ENCODE data around the gene SLC38A8. TPM values are rescaled to one million over a fixed set of nuclear protein-coding genes. Genes with fewer than 3 reads are reported as not detected.

SLC38A8 gene
- total RNA-seq, 2 experiments from 2014 or later = not detected

DNA sequence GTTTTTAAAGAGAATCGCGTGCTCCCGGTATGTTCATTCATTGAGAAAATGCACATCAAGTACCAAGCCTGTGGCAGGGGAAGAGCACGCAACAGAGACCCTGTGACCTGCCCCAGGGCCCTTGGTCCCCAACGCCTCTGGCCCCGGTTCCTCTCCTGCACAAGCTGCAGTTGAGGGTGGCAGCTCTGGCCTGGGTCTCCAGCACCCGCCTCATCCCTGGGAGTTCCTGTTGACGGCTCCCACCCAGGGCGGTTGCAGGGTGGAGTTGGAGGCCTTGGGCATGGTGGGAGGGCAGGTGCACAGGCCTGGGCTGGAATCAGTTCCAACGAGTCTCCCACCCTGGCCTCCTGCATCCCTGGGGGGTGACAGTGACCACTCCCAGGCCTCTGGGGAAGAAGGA is 69.5 kb downstream of the SLC38A8 start:
- CTCF ChIA-PET = no interaction called here

DNA sequence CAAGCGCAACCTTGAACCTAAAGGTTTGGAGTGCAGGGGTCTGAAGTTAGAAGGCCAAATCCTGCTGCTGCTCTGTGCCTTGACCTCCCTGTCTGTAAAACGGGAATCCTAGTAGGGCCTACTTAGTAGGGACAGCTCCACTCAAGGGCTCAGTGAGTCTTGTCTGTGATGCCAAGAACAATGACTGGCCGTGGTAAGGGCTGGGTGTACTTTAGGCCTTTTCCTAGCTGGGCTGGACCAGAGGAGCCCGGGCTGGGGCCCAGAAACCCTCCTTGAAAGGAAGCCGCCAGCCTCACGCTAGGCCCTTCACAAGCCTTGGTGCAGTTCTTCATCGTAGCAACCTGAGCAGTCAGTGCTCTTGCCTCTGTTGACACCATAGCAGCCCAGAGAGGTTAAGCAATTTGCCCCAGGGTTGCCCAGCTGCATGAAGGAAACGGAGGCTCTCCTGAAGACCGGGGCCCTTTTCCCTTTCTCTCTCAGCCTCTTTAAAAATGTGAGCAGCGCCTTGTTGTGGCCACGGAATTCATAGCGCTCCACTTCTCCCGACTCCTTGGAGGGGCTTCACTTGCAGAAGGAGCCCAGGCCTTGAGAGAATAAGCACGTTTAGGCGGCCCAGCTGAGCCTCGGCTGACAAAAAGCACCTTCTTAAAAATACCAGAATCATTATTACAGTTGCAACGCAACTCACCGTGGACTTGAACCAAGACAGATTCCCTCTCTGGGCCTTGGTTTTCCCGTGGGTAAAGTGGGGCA is 70.2 kb downstream of the SLC38A8 start:
- Histone ChIP-seq H3K4me1 (ENCODE audit: insufficient read depth, low read length) (no peaks in the 10 kb centered on the region), H3K9me3 (ENCODE audit: control insufficient read depth in 1 of 2, insufficient read depth in 1 of 2, low read length in 2 of 2) (peaks cover 0 to 16% of the 10 kb centered on the region in 2 experiments), H3K27me3 (ENCODE audit: control insufficient read depth in 1 of 2, insufficient read depth in 2 of 2, low read length in 2 of 2) (peaks cover 12 to 28% of the 10 kb centered on the region in 2 experiments), H3K4me3 (ENCODE audit: low read length) (no peak overlapping the region), H3K36me3 (ENCODE audit: insufficient read depth, low read length) (no peaks in the 10 kb centered on the region), H3K27ac (ENCODE audit: low read depth in 1 of 2, low read length in 2 of 2) (no peak overlapping the region)
- DNase-seq (no peak), ATAC-seq (ENCODE audit: poor library complexity) (no peak)
- no peak overlapping the region for H3K27ac Mint-ChIP-seq
- TF ChIP-seq, protein P1, sequence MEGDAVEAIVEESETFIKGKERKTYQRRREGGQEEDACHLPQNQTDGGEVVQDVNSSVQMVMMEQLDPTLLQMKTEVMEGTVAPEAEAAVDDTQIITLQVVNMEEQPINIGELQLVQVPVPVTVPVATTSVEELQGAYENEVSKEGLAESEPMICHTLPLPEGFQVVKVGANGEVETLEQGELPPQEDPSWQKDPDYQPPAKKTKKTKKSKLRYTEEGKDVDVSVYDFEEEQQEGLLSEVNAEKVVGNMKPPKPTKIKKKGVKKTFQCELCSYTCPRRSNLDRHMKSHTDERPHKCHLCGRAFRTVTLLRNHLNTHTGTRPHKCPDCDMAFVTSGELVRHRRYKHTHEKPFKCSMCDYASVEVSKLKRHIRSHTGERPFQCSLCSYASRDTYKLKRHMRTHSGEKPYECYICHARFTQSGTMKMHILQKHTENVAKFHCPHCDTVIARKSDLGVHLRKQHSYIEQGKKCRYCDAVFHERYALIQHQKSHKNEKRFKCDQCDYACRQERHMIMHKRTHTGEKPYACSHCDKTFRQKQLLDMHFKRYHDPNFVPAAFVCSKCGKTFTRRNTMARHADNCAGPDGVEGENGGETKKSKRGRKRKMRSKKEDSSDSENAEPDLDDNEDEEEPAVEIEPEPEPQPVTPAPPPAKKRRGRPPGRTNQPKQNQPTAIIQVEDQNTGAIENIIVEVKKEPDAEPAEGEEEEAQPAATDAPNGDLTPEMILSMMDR (IDR thresholded peaks at IDR 0.05) = no peak
- H3K36me3 Mint-ChIP-seq (ENCODE audit: low read depth) = no peaks in the 10 kb centered on the region
- ChIA-PET CTCF (no interaction called here), POLR2A (no interaction called here)
- no peaks in the 10 kb centered on the region for H3K9me3 Mint-ChIP-seq
- peaks cover 29% of the 10 kb centered on the region for H3K27me3 Mint-ChIP-seq
- intact Hi-C loops (cut with DNase I, micrococcal nuclease) = no loop called here
- H3K4me1 Mint-ChIP-seq (ENCODE audit: low read depth) = no peaks in the 10 kb centered on the region
- no peak overlapping the region for H3K4me3 Mint-ChIP-seq

More for the DNA sequence above, 69.5 kb downstream of the SLC38A8 start:
- Histone ChIP-seq H3K4me3 (ENCODE audit: low read length) (no peak overlapping the region), H3K27me3 (ENCODE audit: control insufficient read depth in 1 of 2, insufficient read depth in 2 of 2, low read length in 2 of 2) (peaks cover 12 to 23% of the 10 kb centered on the region in 2 experiments), H3K36me3 (ENCODE audit: insufficient read depth, low read length) (no peaks in the 10 kb centered on the region), H3K27ac (ENCODE audit: low read depth in 1 of 2, low read length in 2 of 2) (no peak overlapping the region), H3K4me1 (ENCODE audit: insufficient read depth, low read length) (no peaks in the 10 kb centered on the region), H3K9me3 (ENCODE audit: control insufficient read depth in 1 of 2, insufficient read depth in 1 of 2, low read length in 2 of 2) (peaks cover 1 to 19% of the 10 kb centered on the region in 2 experiments)
- Mint-ChIP-seq H3K9me3 (peaks cover 2% of the 10 kb centered on the region), H3K4me1 (ENCODE audit: low read depth) (no peaks in the 10 kb centered on the region), H3K36me3 (ENCODE audit: low read depth) (no peaks in the 10 kb centered on the region), H3K27ac (no peak overlapping the region), H3K27me3 (peaks cover 24% of the 10 kb centered on the region), H3K4me3 (no peak overlapping the region)
- TF ChIP-seq, protein P1 (IDR thresholded peaks at IDR 0.05) = no peak
- no peak for ATAC-seq (ENCODE audit: poor library complexity)
- no peak for DNase-seq
- POLR2A ChIA-PET = interaction anchor here (0.5 kb wide), 1 partner anchor 631 kb away, joined by 3 read pairs; no protein-coding TSS in a partner anchor
- intact Hi-C loops (cut with DNase I, micrococcal nuclease) = no loop called here

DNA sequence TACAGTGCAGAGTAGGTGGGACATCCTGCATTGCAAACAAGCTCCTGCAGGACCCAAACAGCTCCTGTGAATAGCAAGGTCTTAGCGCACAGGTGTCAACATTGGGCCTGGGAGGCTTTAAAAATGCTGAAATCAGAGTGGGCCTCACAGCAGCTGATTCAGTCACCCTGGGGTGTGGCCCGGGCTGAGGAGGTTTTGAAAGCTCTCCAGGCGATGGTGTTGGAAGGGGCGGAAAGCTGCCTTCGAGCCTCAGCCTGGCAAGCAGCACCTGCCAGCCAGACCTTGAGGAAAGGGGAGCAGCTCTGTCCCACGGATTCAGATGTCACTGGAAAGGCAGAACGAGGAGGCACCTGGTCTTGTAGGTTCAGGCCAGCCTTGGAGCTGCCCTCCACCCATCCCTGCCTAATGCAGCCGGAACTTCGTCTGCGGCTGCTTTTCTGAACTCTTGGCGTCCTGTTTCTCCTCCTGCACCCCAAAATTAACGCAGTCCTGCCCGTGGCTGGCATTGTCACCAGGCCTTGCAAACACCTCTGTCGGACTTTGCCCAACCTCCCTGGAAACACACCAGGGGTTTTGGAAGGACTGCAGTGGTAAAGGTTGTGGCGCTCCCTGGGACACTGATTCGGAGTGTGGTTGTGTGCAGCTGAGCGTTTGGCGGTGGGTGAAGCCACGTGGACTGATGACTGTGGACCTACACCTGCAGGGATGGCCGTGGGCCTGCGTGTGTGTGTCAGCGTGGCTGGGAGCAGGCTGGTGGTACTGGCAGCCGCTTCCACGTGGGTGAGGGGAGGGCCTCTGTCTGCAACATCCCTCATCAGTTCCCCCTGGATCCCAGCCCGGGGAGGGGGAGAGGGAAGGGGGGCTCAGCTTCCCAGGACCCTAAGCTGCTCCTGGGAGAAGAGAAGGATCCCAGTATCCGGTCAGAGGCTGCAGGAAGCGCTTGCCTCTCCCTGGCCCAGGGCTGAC is 71.1 kb downstream of the SLC38A8 start:
- H3K27me3 Mint-ChIP-seq = peaks cover 32% of the 10 kb centered on the region
- CTCF ChIA-PET = no interaction called here
- DNase-seq (no peak), ATAC-seq (ENCODE audit: poor library complexity) (no peak)
- H3K36me3 Mint-ChIP-seq (ENCODE audit: low read depth) = no peaks in the 10 kb centered on the region
- Histone ChIP-seq H3K9me3 (ENCODE audit: control insufficient read depth in 1 of 2, insufficient read depth in 1 of 2, low read length in 2 of 2) (peaks cover 0 to 11% of the 10 kb centered on the region in 2 experiments), H3K36me3 (ENCODE audit: insufficient read depth, low read length) (no peaks in the 10 kb centered on the region), H3K4me1 (ENCODE audit: insufficient read depth, low read length) (no peaks in the 10 kb centered on the region), H3K4me3 (ENCODE audit: low read length) (no peak overlapping the region), H3K27ac (ENCODE audit: low read depth in 1 of 2, low read length in 2 of 2) (no peak overlapping the region), H3K27me3 (ENCODE audit: control insufficient read depth in 1 of 2, insufficient read depth in 2 of 2, low read length in 2 of 2) (peaks cover 12 to 28% of the 10 kb centered on the region in 2 experiments)
- POLR2A ChIA-PET = no interaction called here
- intact Hi-C loops (cut with DNase I, micrococcal nuclease) = no loop called here
- H3K4me3 Mint-ChIP-seq = no peak overlapping the region
- TF ChIP-seq, protein P1 (IDR thresholded peaks at IDR 0.05) = no peak
- H3K27ac Mint-ChIP-seq = no peak overlapping the region
- H3K4me1 Mint-ChIP-seq (ENCODE audit: low read depth) = no peaks in the 10 kb centered on the region
- no peaks in the 10 kb centered on the region for H3K9me3 Mint-ChIP-seq

Data from CD4-positive, alpha-beta T cell (primary cell).